ENCODE data around the gene IQSEC1. TPM values are rescaled to one million over a fixed set of nuclear protein-coding genes. Genes with fewer than 3 reads are reported as not detected.

The IQSEC1 gene
- polyA plus RNA-seq, 3 donors: 9.5 to 36.8 (median 26.8) TPM

- 83 to 89% (median 84%) methylated on average over 7 of the region's 7 CpGs for WGBS, 3 donors
- H3K27ac ChIP-seq (ENCODE audit: low read depth, low read length): no peak overlapping the region
These were observed 146.6 kb downstream of the IQSEC1 start for GRCh38 chr3:12926660-12927059.

DNA sequence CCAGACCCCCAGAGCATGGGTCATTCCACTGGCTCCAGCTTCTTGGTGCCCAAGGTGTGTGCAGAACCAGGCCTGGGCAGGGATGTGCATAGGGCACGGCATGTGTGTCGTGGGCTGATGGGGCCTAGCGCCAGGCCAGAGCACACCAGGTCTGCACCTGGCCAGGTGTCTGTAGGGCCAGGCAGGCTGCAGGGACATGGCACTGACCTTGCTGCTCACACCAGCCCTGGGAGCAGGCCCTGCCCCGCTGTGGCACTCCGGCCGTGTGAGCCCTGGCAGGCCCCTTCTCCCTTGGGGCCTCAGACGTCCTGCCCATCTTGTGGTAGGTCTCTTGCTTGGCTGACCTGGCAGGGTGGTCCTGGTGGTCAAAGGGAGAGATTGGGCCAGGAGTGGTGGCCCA is 147.6 kb downstream of the IQSEC1 start:
- 88 to 95% (median 89%) methylated on average over 4 to 7 of the region's 7 CpGs for whole genome bisulfite sequencing, 3 donors
- H3K27ac ChIP-seq (ENCODE audit: low read depth, low read length): no peak overlapping the region

DNA sequence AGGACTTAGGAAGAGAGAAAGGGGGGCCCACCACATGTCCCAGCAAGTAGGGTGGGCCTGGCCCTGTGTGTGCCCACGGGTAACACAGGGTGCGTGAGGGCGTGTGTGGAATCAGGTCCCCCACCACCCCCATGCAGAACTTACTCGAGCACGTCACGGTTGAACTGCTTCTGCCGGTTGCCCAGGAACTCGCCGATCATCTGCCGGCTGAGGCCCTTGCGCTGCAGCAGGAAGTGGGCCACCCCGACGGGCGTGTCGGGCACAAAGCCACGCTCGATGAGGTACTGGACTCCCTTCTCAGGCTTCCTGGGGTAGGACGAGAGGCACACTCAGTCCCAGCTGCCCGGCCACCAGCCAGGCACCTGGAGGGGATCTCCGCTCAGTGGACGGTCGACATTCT is 148.8 kb downstream of the IQSEC1 start:
- 52 to 89% (median 70%) methylated on average over 22 of the region's 22 CpGs for WGBS, 3 donors
- no peak overlapping the region for H3K27ac ChIP-seq (ENCODE audit: low read depth, low read length)

GRCh38 chr3:12922881-12923431 is 150.3 kb downstream of the IQSEC1 start:
- 70 to 78% (median 74%) methylated on average over 11 of the region's 11 CpGs for WGBS, 3 donors
- no peak overlapping the region for H3K27ac ChIP-seq (ENCODE audit: low read depth, low read length)

DNA sequence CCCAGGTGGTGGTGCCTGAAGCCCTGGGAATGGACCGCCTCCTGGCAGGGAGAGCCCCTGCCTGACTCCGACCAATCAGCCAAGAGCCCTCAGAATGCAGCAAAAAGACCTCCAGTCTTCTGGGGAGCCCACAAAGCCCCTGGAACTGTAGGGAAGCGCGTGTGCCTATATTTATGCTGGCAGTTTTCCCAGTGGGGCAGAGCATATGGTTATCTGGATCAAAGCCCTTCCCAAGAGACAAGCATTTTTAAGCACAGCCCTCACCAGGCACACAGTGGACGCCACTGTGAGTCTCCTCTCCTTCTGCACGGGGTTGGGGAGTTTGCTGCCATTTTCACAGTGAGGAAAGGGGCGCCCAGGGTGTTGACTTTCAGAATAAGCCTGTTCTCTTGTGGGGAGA is 150.9 kb downstream of the IQSEC1 start:
- H3K27ac ChIP-seq (ENCODE audit: low read depth, low read length): no peak overlapping the region
- 68 to 80% (median 80%) methylated on average over 7 of the region's 7 CpGs for WGBS, 3 donors

DNA sequence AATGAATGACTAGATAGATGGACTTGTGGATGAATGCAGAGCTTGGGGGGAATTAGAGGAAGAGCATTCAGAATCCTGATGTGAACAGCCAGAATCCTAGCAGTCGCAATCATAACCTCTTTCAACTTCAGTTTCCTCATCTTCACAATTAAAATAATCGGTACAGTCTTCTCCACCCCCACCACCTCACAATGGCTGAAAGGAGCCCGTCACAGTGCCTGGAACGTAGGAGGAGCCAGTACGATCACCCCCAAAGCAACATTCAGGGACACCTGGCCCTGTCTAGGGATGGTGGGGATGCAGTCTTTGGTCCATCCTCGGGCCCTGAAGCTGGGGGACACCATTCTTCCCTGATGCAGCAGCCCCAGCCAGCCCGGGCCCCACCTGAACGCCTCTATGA is 151.5 kb downstream of the IQSEC1 start:
- WGBS, 3 donors: 89 to 94% (median 90%) methylated on average over 8 of the region's 8 CpGs
- no peak overlapping the region for H3K27ac ChIP-seq (ENCODE audit: low read depth, low read length)

- 86 to 93% (median 89%) methylated on average over 9 of the region's 9 CpGs for WGBS, 3 donors
- no peak overlapping the region for H3K27ac ChIP-seq (ENCODE audit: low read depth, low read length)
These were observed 152.3 kb downstream of the IQSEC1 start for GRCh38 chr3:12920967-12921366.

DNA sequence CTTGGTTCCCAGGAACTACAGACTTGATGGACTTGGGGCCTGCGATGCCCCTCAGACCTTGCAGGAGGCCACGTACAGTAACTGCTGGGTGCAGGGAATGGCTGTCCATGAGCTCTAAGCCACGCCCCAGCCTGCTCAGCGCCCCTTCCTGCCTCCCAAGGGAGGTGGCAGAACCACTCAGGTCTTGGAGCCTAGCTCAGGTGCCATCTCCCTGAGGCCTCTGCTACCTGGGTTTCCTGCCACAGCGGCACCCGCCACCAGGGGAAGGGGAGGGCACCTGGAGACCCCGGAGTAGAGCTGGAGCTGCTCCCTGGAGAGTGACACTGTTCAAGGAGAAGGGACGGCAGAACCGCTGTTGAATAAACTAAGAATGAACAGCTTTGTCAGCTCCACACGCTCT is 154.0 kb downstream of the IQSEC1 start:
- WGBS, 3 donors: 84 to 88% (median 87%) methylated on average over 10 of the region's 10 CpGs

DNA sequence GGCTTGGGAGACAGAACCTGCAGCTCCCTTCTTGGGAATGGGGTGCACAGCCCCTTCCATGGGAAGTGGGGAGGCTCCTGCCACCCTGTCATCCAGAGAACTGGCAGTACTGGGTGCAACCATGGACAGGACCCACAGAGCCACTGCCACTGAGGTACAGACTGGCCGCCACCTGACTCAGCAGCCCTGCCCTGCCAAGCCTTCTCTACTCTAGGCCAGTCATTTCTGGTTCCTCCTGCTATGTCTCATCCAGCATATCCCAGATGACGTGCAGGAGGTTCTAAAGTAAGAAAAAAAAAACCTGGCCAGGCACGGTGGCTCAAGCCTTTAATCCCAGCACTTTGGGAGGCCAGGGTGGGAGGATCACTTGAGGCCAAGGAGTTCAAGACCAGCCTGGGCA is 155.0 kb downstream of the IQSEC1 start:
- H3K27ac ChIP-seq (ENCODE audit: low read depth, low read length): no peak overlapping the region
- 86 to 94% (median 90%) methylated on average over 3 of the region's 3 CpGs for WGBS, 3 donors

More for the DNA sequence above, 154.0 kb downstream of the IQSEC1 start:
- no peak overlapping the region for H3K27ac ChIP-seq (ENCODE audit: low read depth, low read length)

GRCh38 chr3:12916159-12916558 is 157.1 kb downstream of the IQSEC1 start:
- WGBS, 3 donors: 55 to 80% (median 56%) methylated on average over 9 of the region's 9 CpGs
- no peak overlapping the region for H3K27ac ChIP-seq (ENCODE audit: low read depth, low read length)

DNA sequence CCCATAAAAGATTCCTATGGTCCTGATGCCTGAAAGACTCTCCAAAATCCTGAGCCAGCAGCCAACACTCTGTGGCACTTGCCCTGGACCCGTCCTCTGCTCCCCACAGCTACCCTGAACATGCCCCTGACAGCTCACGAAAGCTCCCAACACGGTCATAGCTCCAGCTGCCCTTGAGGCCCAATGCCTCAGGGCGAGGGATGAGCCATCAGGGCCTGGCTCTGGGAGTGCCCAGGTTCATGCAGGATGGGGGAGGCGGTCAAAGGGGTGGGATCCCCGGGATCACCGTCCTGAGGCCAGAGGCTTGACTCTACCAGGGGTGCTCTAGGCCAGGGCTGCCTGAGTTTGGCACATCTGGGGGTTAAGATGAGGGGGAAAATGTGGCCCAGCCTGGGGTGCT is 159.1 kb downstream of the IQSEC1 start:
- WGBS, 3 donors: 92 to 94% (median 92%) methylated on average over 7 of the region's 7 CpGs
- no peak overlapping the region for H3K27ac ChIP-seq (ENCODE audit: low read depth, low read length)

GRCh38 chr3:12911881-12912415 is 161.3 kb downstream of the IQSEC1 start:
- no peak overlapping the region for H3K27ac ChIP-seq (ENCODE audit: low read depth, low read length)
- 85 to 92% (median 90%) methylated on average over 15 of the region's 15 CpGs for WGBS, 3 donors

- WGBS, 3 donors: 95 to 96% (median 95%) methylated on average over 8 of the region's 8 CpGs
- no peak overlapping the region for H3K27ac ChIP-seq (ENCODE audit: low read depth, low read length)
These were observed 162.7 kb downstream of the IQSEC1 start for GRCh38 chr3:12910356-12911099.

- H3K27ac ChIP-seq (ENCODE audit: low read depth, low read length): no peak overlapping the region
- 90 to 94% (median 92%) methylated on average over 7 of the region's 7 CpGs for WGBS, 3 donors
These were observed 163.5 kb downstream of the IQSEC1 start for GRCh38 chr3:12909710-12910109.

- H3K27ac ChIP-seq (ENCODE audit: low read depth, low read length): no peak overlapping the region
- WGBS, 3 donors: 93 to 95% (median 93%) methylated on average over 7 of the region's 7 CpGs
These were observed 164.4 kb downstream of the IQSEC1 start for GRCh38 chr3:12908859-12909258.

- H3K27ac ChIP-seq (ENCODE audit: low read depth, low read length): no peak overlapping the region
- 94 to 96% (median 95%) methylated on average over 28 of the region's 28 CpGs for WGBS, 3 donors
These were observed 165.0 kb downstream of the IQSEC1 start for GRCh38 chr3:12908136-12908730.

DNA sequence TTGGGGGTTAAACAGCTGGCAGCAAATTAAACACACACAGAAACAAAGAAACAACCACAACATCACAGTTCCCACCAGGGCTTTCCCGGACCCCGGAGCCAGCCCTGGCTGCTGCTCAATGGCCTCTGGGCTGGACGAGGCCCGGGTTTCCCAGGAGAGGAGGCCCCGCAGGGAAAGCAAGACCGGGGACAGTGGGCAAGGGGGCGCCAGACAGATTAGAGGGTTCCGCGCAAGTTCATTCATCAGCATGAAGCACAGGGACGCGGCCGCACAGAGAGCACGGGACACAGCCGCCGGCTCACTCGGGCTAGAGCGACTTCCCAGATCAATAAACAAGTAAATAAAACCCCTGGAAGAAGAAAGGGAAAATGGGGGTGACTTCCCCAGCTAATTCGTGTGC is 165.5 kb downstream of the IQSEC1 start:
- 84 to 92% (median 91%) methylated on average over 18 of the region's 18 CpGs for WGBS, 3 donors
- H3K27ac ChIP-seq (ENCODE audit: low read depth, low read length): no peak overlapping the region

- 91 to 92% (median 91%) methylated on average over 16 of the region's 16 CpGs for WGBS, 3 donors
- H3K27ac ChIP-seq (ENCODE audit: low read depth, low read length): no peak overlapping the region
These were observed 165.9 kb downstream of the IQSEC1 start for GRCh38 chr3:12907296-12907695.

- H3K27ac ChIP-seq (ENCODE audit: low read depth, low read length): no peak overlapping the region
- WGBS, 3 donors: 73 to 86% (median 82%) methylated on average over 5 of the region's 5 CpGs
These were observed 166.3 kb downstream of the IQSEC1 start for GRCh38 chr3:12906916-12907290.

Measured in adipose tissue (tissue), 3 donors.